HEK293 (cell line): Measurements from ENCODE around the gene HOXC5.

Source experiments
- BCL11B ChIP-seq: fragments of 450-650 bp; formaldehyde crosslinking; IDR thresholded peaks from 2 replicates; pipeline ENCODE4 v1.5.1; 2016; ENCODE audit warnings: low read depth, missing biosample characterization, missing genetic modification characterization
- GFI1B ChIP-seq: fragments of 450-650 bp; formaldehyde crosslinking; IDR thresholded peaks from 2 replicates; pipeline ENCODE4 v1.5.1; 2016; ENCODE audit warnings: missing biosample characterization, missing genetic modification characterization
- HIC1 ChIP-seq: fragments of 450-650 bp; formaldehyde crosslinking; IDR thresholded peaks from 2 replicates; pipeline ENCODE4 v1.5.1; 2016; ENCODE audit warnings: missing biosample characterization, missing genetic modification characterization
- IKZF3 ChIP-seq: fragments of 450-650 bp; IDR thresholded peaks from 2 replicates; pipeline ENCODE4 v1.5.0; 2018; ENCODE audit warnings: missing biosample characterization, mild to moderate bottlenecking, missing genetic modification characterization, moderate library complexity
- KLF16 ChIP-seq: fragments of 450-650 bp; formaldehyde crosslinking; IDR thresholded peaks from 2 replicates; pipeline ENCODE4 v1.5.1; 2017; ENCODE audit warnings: missing biosample characterization, missing genetic modification characterization
- KLF17 ChIP-seq: fragments of 450-650 bp; formaldehyde crosslinking; IDR thresholded peaks from 2 replicates; pipeline ENCODE4 v1.5.1; 2016; ENCODE audit warnings: missing biosample characterization, missing genetic modification characterization
- OVOL3 ChIP-seq: fragments of 450-650 bp; formaldehyde crosslinking; IDR thresholded peaks from 2 replicates; pipeline ENCODE4 v1.5.1; 2016; ENCODE audit warnings: missing biosample characterization, missing genetic modification characterization
- SP2 ChIP-seq: fragments of 450-650 bp; formaldehyde crosslinking; IDR thresholded peaks from 2 replicates; pipeline ENCODE4 v1.5.1; 2016; ENCODE audit warnings: missing biosample characterization, missing genetic modification characterization
- ZBTB17 ChIP-seq: fragments of 450-650 bp; formaldehyde crosslinking; IDR thresholded peaks from 2 replicates; pipeline ENCODE4 v1.5.1; 2016; ENCODE audit warnings: missing biosample characterization, missing genetic modification characterization
- ZBTB20 ChIP-seq: fragments of 450-650 bp; formaldehyde crosslinking; IDR thresholded peaks from 2 replicates; pipeline ENCODE4 v1.5.1; 2016; ENCODE audit warnings: missing biosample characterization, missing genetic modification characterization
- ZBTB21 ChIP-seq: fragments of 450-650 bp; formaldehyde crosslinking; IDR thresholded peaks from 2 replicates; pipeline ENCODE4 v1.5.1; 2017; ENCODE audit warnings: missing biosample characterization, missing genetic modification characterization
- ZBTB7A ChIP-seq: fragments of 450-650 bp; formaldehyde crosslinking; IDR thresholded peaks from 2 replicates; pipeline ENCODE4 v1.5.1; 2016; ENCODE audit warnings: low read depth, missing biosample characterization, missing genetic modification characterization
- ZFHX2 ChIP-seq: fragments of 450-650 bp; formaldehyde crosslinking; conservative IDR thresholded peaks from 2 replicates; pipeline ENCODE4 v1.5.1; 2016; ENCODE audit warnings: missing biosample characterization, missing genetic modification characterization
- ZNF10 ChIP-seq: fragments of 450-650 bp; formaldehyde crosslinking; IDR thresholded peaks from 2 replicates; pipeline ENCODE4 v1.5.1; 2017; ENCODE audit warnings: missing biosample characterization, missing genetic modification characterization
- ZNF114 ChIP-seq: fragments of 450-650 bp; formaldehyde crosslinking; IDR thresholded peaks from 2 replicates; pipeline ENCODE4 v1.5.0; 2017; ENCODE audit warnings: missing biosample characterization, missing genetic modification characterization
- ZNF132 ChIP-seq: fragments of 450-650 bp; formaldehyde crosslinking; IDR thresholded peaks from 2 replicates; pipeline ENCODE4 v1.5.1; 2017; ENCODE audit warnings: missing biosample characterization, missing genetic modification characterization, borderline replicate concordance
- ZNF133 ChIP-seq: fragments of 450-650 bp; formaldehyde crosslinking; IDR thresholded peaks from 2 replicates; pipeline ENCODE4 v1.5.1; 2016; ENCODE audit warnings: missing biosample characterization, missing genetic modification characterization
- ZNF157 ChIP-seq: fragments of 450-650 bp; formaldehyde crosslinking; IDR thresholded peaks from 2 replicates; pipeline ENCODE4 v1.5.1; 2016; ENCODE audit warnings: missing biosample characterization, missing genetic modification characterization
- ZNF169 ChIP-seq: fragments of 450-650 bp; formaldehyde crosslinking; IDR thresholded peaks from 2 replicates; pipeline ENCODE4 v1.5.1; 2016; ENCODE audit warnings: missing biosample characterization, missing genetic modification characterization
- ZNF175 ChIP-seq: fragments of 450-650 bp; formaldehyde crosslinking; IDR thresholded peaks from 2 replicates; pipeline ENCODE4 v1.5.1; 2016; ENCODE audit warnings: missing biosample characterization, missing genetic modification characterization
- ZNF202 ChIP-seq: fragments of 450-650 bp; formaldehyde crosslinking; IDR thresholded peaks from 2 replicates; pipeline ENCODE4 v1.5.1; 2016; ENCODE audit warnings: missing biosample characterization, missing genetic modification characterization, borderline replicate concordance
- ZNF221 ChIP-seq: fragments of 450-650 bp; formaldehyde crosslinking; IDR thresholded peaks from 2 replicates; pipeline ENCODE4 v1.5.1; 2017; ENCODE audit warnings: missing biosample characterization, missing genetic modification characterization, borderline replicate concordance
- ZNF23 ChIP-seq: fragments of 450-650 bp; formaldehyde crosslinking; IDR thresholded peaks from 2 replicates; pipeline ENCODE4 v1.5.1; 2016; ENCODE audit warnings: missing biosample characterization, missing genetic modification characterization, borderline replicate concordance
- ZNF24 ChIP-seq: fragments of 450-650 bp; formaldehyde crosslinking; IDR thresholded peaks from 2 replicates; pipeline ENCODE4 v1.5.1; 2016; ENCODE audit warnings: missing biosample characterization, missing genetic modification characterization
- ZNF280C ChIP-seq: fragments of 450-650 bp; formaldehyde crosslinking; IDR thresholded peaks from 2 replicates; pipeline ENCODE4 v1.5.1; 2016; ENCODE audit warnings: missing biosample characterization, missing genetic modification characterization
- ZNF341 ChIP-seq: fragments of 450-650 bp; formaldehyde crosslinking; IDR thresholded peaks from 2 replicates; pipeline ENCODE4; 2016; ENCODE audit warnings: low read depth, missing biosample characterization, missing genetic modification characterization
- ZNF350 ChIP-seq: fragments of 450-650 bp; formaldehyde crosslinking; IDR thresholded peaks from 2 replicates; pipeline ENCODE4 v1.5.0; 2017; ENCODE audit warnings: missing biosample characterization, mild to moderate bottlenecking, missing genetic modification characterization
- ZNF394 ChIP-seq: fragments of 450-650 bp; formaldehyde crosslinking; IDR thresholded peaks from 2 replicates; pipeline ENCODE4 v1.5.1; 2016; ENCODE audit warnings: missing biosample characterization, missing genetic modification characterization, mild to moderate bottlenecking, moderate library complexity, borderline replicate concordance
- ZNF521 ChIP-seq: fragments of 450-650 bp; formaldehyde crosslinking; IDR thresholded peaks from 2 replicates; pipeline ENCODE4 v1.5.1; 2017; ENCODE audit warnings: missing biosample characterization, mild to moderate bottlenecking, missing genetic modification characterization
- ZNF580 ChIP-seq: fragments of 450-650 bp; formaldehyde crosslinking; IDR thresholded peaks from 2 replicates; pipeline ENCODE4 v1.5.1; 2016; ENCODE audit warnings: missing biosample characterization, missing genetic modification characterization
- ZNF623 ChIP-seq: fragments of 450-650 bp; formaldehyde crosslinking; IDR thresholded peaks from 2 replicates; pipeline ENCODE4 v1.5.1; 2016; ENCODE audit warnings: missing biosample characterization, missing genetic modification characterization
- ZNF658 ChIP-seq: fragments of 450-650 bp; formaldehyde crosslinking; IDR thresholded peaks from 2 replicates; pipeline ENCODE4; 2016; ENCODE audit warnings: missing biosample characterization, missing genetic modification characterization
- ZNF664 ChIP-seq: fragments of 450-650 bp; formaldehyde crosslinking; IDR thresholded peaks from 2 replicates; pipeline ENCODE4 v1.5.1; 2016; ENCODE audit warnings: missing biosample characterization, missing genetic modification characterization
- ZNF776 ChIP-seq: fragments of 450-650 bp; formaldehyde crosslinking; IDR thresholded peaks from 2 replicates; pipeline ENCODE4 v1.5.0; 2017; ENCODE audit warnings: missing biosample characterization, missing genetic modification characterization, borderline replicate concordance
- ZNF792 ChIP-seq: fragments of 450-650 bp; formaldehyde crosslinking; IDR thresholded peaks from 2 replicates; pipeline ENCODE4 v1.5.1; 2016; ENCODE audit warnings: missing biosample characterization, missing genetic modification characterization
- ZNF843 ChIP-seq: fragments of 450-650 bp; formaldehyde crosslinking; IDR thresholded peaks from 2 replicates; pipeline ENCODE4 v1.5.1; 2016; ENCODE audit warnings: missing biosample characterization, missing genetic modification characterization
- ZSCAN16 ChIP-seq: fragments of 450-650 bp; formaldehyde crosslinking; IDR thresholded peaks from 2 replicates; pipeline ENCODE4 v1.5.1; 2016; ENCODE audit warnings: missing biosample characterization, missing genetic modification characterization
- ZXDB ChIP-seq: fragments of 450-650 bp; formaldehyde crosslinking; IDR thresholded peaks from 2 replicates; pipeline ENCODE4 v1.5.1; 2016; ENCODE audit warnings: missing biosample characterization, missing genetic modification characterization

The HOXC5 gene

GRCh38 chr12:54032627-54033100, at the start of gene HOXC5 (continued):
- TF ChIP-seq ZNF394 (tag by site-specific recombination) (peak; percentile 97), GFI1B (tag by site-specific recombination) (no peak), ZNF221 (tag by site-specific recombination) (no peak), ZSCAN16 (tag by site-specific recombination) (peak; percentile 95), ZNF23 (tag by site-specific recombination) (no peak), ZBTB7A (tag by site-specific recombination) (peak; percentile 87; the same call in 1 of the 2 replicates), ZNF658 (tag by site-specific recombination) (no peak), ZNF623 (tag by site-specific recombination) (no peak), ZNF580 (tag by site-specific recombination) (peak; percentile 91), ZNF521 (tag by site-specific recombination) (no peak), ZBTB17 (tag by site-specific recombination) (peak; percentile 88), ZNF157 (tag by site-specific recombination) (no peak), ZNF664 (tag by site-specific recombination) (0 out of 2 replicates have a peak, but pooled peaks have one; percentile 7), SP2 (tag by site-specific recombination) (peak; percentile 67), ZNF175 (tag by site-specific recombination) (no peak), ZNF792 (no peak), ZXDB (tag by site-specific recombination) (peak; percentile 92), HIC1 (tag by site-specific recombination) (peak; percentile 81), ZNF132 (no peak), ZFHX2 (peak; percentile 34; the same call in 1 of the 2 replicates), ZNF202 (tag by site-specific recombination) (no peak), IKZF3 (peak; percentile 97), ZNF341 (tag by site-specific recombination) (peak; percentile 85), OVOL3 (tag by site-specific recombination) (peak; percentile 29; the same call in 1 of the 2 replicates), ZNF133 (tag by site-specific recombination) (no peak), KLF17 (tag by site-specific recombination) (peak; percentile 93), ZNF776 (tag by site-specific recombination) (no peak), ZBTB20 (tag by site-specific recombination) (no peak), ZNF10 (no peak), ZNF169 (no peak), ZNF114 (tag by site-specific recombination) (no peak), KLF16 (tag by site-specific recombination) (peak; percentile 92), ZNF280C (tag by site-specific recombination) (no peak), BCL11B (peak; percentile 97), ZBTB21 (tag by site-specific recombination) (peak; percentile 81), ZNF350 (tag by site-specific recombination) (no peak), ZNF843 (peak; percentile 74), ZNF24 (tag by site-specific recombination) (peak; percentile 94)
